Measurements from ENCODE around the gene KRT27. TPM values are rescaled to one million over a fixed set of nuclear protein-coding genes. Genes with fewer than 3 reads are reported as not detected.

Gene KRT27
- total RNA-seq, 1 donor from 2014 or later: not detected

DNA sequence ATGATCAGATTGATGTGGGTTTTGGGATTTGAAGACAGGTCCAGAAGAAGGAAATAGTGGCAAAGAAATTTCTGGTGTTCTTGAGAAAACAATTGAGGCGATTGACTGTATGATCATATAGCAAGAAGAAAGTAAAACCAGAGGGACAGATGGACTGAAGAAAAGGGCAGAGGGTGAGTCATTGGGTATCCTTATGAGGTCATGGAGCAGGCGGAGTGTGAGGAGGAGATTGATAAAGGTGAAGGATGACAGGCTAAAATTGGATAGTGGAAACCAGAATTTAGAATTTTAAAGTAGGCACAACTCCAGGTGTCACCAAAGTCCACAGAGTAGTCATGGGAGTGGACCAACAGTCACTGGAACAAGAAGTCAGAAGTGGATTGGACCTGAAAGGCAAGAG lies 18.8 kb upstream of the KRT27 start:
- Mint-ChIP-seq H3K36me3 (ENCODE audit: low read depth, unreplicated experiment) (no peaks in the 10 kb centered on the region), H3K4me1 (ENCODE audit: low read depth, unreplicated experiment) (no peaks in the 10 kb centered on the region), H3K9me3 (ENCODE audit: unreplicated experiment) (peaks cover 1% of the 10 kb centered on the region), H3K4me3 (ENCODE audit: unreplicated experiment) (no peak overlapping the region), H3K27me3 (ENCODE audit: low read depth, unreplicated experiment) (peaks cover 11% of the 10 kb centered on the region), H3K27ac (ENCODE audit: unreplicated experiment) (no peak overlapping the region)
- no peaks in the 10 kb centered on the region for H3K79me2 ChIP-seq (ENCODE audit: insufficient read depth, low read length)
- TF ChIP-seq, protein P1, sequence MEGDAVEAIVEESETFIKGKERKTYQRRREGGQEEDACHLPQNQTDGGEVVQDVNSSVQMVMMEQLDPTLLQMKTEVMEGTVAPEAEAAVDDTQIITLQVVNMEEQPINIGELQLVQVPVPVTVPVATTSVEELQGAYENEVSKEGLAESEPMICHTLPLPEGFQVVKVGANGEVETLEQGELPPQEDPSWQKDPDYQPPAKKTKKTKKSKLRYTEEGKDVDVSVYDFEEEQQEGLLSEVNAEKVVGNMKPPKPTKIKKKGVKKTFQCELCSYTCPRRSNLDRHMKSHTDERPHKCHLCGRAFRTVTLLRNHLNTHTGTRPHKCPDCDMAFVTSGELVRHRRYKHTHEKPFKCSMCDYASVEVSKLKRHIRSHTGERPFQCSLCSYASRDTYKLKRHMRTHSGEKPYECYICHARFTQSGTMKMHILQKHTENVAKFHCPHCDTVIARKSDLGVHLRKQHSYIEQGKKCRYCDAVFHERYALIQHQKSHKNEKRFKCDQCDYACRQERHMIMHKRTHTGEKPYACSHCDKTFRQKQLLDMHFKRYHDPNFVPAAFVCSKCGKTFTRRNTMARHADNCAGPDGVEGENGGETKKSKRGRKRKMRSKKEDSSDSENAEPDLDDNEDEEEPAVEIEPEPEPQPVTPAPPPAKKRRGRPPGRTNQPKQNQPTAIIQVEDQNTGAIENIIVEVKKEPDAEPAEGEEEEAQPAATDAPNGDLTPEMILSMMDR (IDR thresholded peaks at IDR 0.05; ENCODE audit: insufficient read depth, low read depth, low read length): no peak
- no peak for TF ChIP-seq EZH2 (IDR thresholded peaks at IDR 0.05; ENCODE audit: insufficient read depth, low read length)
- no peak overlapping the region for H3K4me2 ChIP-seq (ENCODE audit: low read length)
- H4K20me1 ChIP-seq (ENCODE audit: insufficient read depth, low read length): no peaks in the 10 kb centered on the region
- no peaks in the 10 kb centered on the region for H3K36me3 ChIP-seq (ENCODE audit: insufficient read depth, low read length)
- FAIRE-seq (no peak), DNase-seq (ENCODE audit: low read depth) (no peak)
- no peak overlapping the region for H3K27ac ChIP-seq (ENCODE audit: low read depth, low read length)
- H3K9me3 ChIP-seq (ENCODE audit: insufficient read depth, low read depth, low read length): no peaks in the 10 kb centered on the region
- H3K9ac ChIP-seq (ENCODE audit: low read length): no peak overlapping the region
- no peak overlapping the region for H2AFZ ChIP-seq (ENCODE audit: low read depth, low read length)
- no peaks in the 10 kb centered on the region for H3K4me1 ChIP-seq (ENCODE audit: insufficient read depth, low read length)
- peaks cover 29% of the 10 kb centered on the region for H3K27me3 ChIP-seq (ENCODE audit: insufficient read depth, low read length)
- no peak overlapping the region for H3K4me3 ChIP-seq (ENCODE audit: insufficient read depth, low read depth, low read length)

DNA sequence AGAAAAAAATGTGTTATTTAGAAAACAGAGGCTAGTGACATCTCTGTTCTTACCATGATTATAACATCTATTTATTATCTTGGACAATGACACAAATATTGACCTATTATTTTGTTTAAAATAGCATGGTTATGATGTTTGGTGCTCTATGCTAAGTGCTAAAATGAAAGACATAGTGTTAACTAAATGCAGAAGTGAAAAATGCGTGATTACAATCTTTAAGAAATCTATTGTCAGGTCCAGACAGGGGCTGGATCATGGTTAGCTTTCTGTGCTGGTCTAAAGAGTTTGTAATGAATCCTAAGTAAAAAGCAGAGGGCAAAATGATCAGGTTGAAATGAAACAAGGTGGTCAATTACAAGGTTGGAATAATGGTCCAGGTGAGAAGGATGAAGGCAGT lies 18.0 kb upstream of the KRT27 start:
- H3K4me2 ChIP-seq (ENCODE audit: low read length): no peak overlapping the region
- no peaks in the 10 kb centered on the region for H4K20me1 ChIP-seq (ENCODE audit: insufficient read depth, low read length)
- H3K4me1 Mint-ChIP-seq (ENCODE audit: low read depth, unreplicated experiment): no peaks in the 10 kb centered on the region
- H3K9me3 Mint-ChIP-seq (ENCODE audit: unreplicated experiment): peaks cover 1% of the 10 kb centered on the region
- H3K27me3 Mint-ChIP-seq (ENCODE audit: low read depth, unreplicated experiment): peaks cover 12% of the 10 kb centered on the region
- H3K36me3 Mint-ChIP-seq (ENCODE audit: low read depth, unreplicated experiment): no peaks in the 10 kb centered on the region
- H3K4me1 ChIP-seq (ENCODE audit: insufficient read depth, low read length): no peaks in the 10 kb centered on the region
- no peak overlapping the region for H2AFZ ChIP-seq (ENCODE audit: low read depth, low read length)
- TF ChIP-seq EZH2 (IDR thresholded peaks at IDR 0.05; ENCODE audit: insufficient read depth, low read length): no peak
- DNase-seq (ENCODE audit: low read depth): no peak
- FAIRE-seq: no peak
- no peak overlapping the region for H3K9ac ChIP-seq (ENCODE audit: low read length)
- no peaks in the 10 kb centered on the region for H3K36me3 ChIP-seq (ENCODE audit: insufficient read depth, low read length)
- H3K4me3 Mint-ChIP-seq (ENCODE audit: unreplicated experiment): no peak overlapping the region
- H3K4me3 ChIP-seq (ENCODE audit: insufficient read depth, low read depth, low read length): no peak overlapping the region
- H3K27ac Mint-ChIP-seq (ENCODE audit: unreplicated experiment): no peak overlapping the region
- H3K27ac ChIP-seq (ENCODE audit: low read depth, low read length): no peak overlapping the region
- H3K27me3 ChIP-seq (ENCODE audit: insufficient read depth, low read length): peaks cover 37% of the 10 kb centered on the region
- H3K9me3 ChIP-seq (ENCODE audit: insufficient read depth, low read depth, low read length): no peaks in the 10 kb centered on the region
- H3K79me2 ChIP-seq (ENCODE audit: insufficient read depth, low read length): no peaks in the 10 kb centered on the region

DNA sequence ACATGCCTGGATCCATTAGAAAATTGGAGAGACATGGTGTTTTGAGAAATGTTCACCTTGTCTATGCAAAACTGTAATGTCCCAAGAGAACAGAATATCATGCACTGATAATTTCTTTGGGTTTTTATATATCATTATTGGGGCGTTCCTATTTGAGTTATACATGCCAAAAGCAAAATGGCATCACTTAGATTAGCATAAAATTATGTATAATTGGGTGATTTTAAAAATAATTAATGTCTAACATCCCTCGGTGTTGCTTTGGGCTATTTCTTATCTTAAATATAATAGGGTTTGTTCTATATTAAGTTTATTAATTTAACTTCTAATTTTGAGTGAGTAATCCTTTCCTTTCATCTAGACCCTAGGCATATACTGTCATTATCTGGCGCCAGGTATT lies 17.5 kb upstream of the KRT27 start, which contains the start of gene KRT28:
TSS of gene KRT28 (minus strand) at position 101 of the 400 bp plus-strand sequence. CDS start at position 35, 66 bp downstream.
- H3K79me2 ChIP-seq (ENCODE audit: insufficient read depth, low read length): no peaks in the 10 kb centered on the region
- H3K9me3 Mint-ChIP-seq (ENCODE audit: unreplicated experiment): peaks cover 1% of the 10 kb centered on the region
- H4K20me1 ChIP-seq (ENCODE audit: insufficient read depth, low read length): no peaks in the 10 kb centered on the region
- TF ChIP-seq, protein P1 (IDR thresholded peaks at IDR 0.05; ENCODE audit: insufficient read depth, low read depth, low read length): no peak
- TF ChIP-seq EZH2 (IDR thresholded peaks at IDR 0.05; ENCODE audit: insufficient read depth, low read length): no peak
- no peak for FAIRE-seq
- H3K4me2 ChIP-seq (ENCODE audit: low read length): no peak within 1 kb of the TSS
- no peak within 1 kb of the TSS for H3K27ac Mint-ChIP-seq (ENCODE audit: unreplicated experiment)
- no peaks in the 10 kb centered on the region for H3K36me3 Mint-ChIP-seq (ENCODE audit: low read depth, unreplicated experiment)
- no peaks in the 10 kb centered on the region for H3K9me3 ChIP-seq (ENCODE audit: insufficient read depth, low read depth, low read length)
- no peak within 1 kb of the TSS for H3K4me3 Mint-ChIP-seq (ENCODE audit: unreplicated experiment)
- no peaks in the 10 kb centered on the region for H3K4me1 ChIP-seq (ENCODE audit: insufficient read depth, low read length)
- no peak within 1 kb of the TSS for H3K4me3 ChIP-seq (ENCODE audit: insufficient read depth, low read depth, low read length)
- H3K27me3 Mint-ChIP-seq (ENCODE audit: low read depth, unreplicated experiment): peaks cover 15% of the 10 kb centered on the region
- H3K9ac ChIP-seq (ENCODE audit: low read length): no peak within 1 kb of the TSS
- H2AFZ ChIP-seq (ENCODE audit: low read depth, low read length): no peak within 1 kb of the TSS
- no peaks in the 10 kb centered on the region for H3K36me3 ChIP-seq (ENCODE audit: insufficient read depth, low read length)
- H3K27ac ChIP-seq (ENCODE audit: low read depth, low read length): no peak within 1 kb of the TSS
- H3K27me3 ChIP-seq (ENCODE audit: insufficient read depth, low read length): peaks cover 41% of the 10 kb centered on the region
- H3K4me1 Mint-ChIP-seq (ENCODE audit: low read depth, unreplicated experiment): no peaks in the 10 kb centered on the region
- no peak for DNase-seq (ENCODE audit: low read depth)
